ENCODE data around the gene HIPK3.
"Not testable (repeated sequence)": the region's sequence is repeated elsewhere in the genome, so short reads cannot be mapped to it uniquely, and the experiment has no call there.

The HIPK3 gene

DNA sequence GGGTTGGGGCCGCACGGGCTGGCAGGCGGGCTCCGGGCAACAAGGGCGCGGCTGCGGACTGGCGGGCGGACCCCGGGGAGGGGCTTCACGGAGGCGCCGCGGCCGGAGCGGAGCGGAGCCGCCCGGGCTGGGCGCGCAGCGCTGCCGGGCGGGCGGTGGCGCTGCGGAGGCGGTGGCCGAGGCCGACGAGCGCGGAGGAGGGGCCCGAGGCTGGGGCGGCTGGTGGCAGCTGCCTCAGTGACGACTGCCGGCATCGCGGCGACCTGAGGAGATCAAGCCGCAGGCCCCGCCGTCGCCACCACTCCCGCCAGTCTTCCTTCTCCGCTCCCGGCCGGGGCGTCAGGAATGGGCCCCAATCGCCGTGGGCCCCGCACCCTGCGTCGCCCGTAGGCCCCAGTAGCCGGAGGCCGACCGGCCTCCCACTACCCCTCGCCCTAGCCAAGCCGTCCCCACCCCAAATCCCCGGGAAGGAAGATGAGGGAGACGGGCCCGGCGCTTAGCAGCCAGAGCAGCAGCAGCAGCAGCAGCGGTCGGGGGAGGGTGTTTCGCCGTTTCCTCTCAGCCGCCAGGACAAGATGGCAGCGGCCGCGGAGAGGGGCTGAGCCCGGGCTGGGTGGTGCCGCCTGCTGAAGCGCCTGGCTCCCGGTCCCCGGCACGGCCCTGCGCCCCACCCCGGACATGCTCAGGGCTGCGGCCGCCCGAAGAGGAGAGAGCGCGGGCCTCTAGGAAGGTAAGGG, at the start of gene HIPK3:
Gene HIPK3, plus strand, starts transcription at position 222 of the 737 bp plus-strand sequence.
- DNase-seq (ENCODE audit: low read depth in 1 of 2, low spot score in 1 of 2): peak; percentile 56 to 61

DNA sequence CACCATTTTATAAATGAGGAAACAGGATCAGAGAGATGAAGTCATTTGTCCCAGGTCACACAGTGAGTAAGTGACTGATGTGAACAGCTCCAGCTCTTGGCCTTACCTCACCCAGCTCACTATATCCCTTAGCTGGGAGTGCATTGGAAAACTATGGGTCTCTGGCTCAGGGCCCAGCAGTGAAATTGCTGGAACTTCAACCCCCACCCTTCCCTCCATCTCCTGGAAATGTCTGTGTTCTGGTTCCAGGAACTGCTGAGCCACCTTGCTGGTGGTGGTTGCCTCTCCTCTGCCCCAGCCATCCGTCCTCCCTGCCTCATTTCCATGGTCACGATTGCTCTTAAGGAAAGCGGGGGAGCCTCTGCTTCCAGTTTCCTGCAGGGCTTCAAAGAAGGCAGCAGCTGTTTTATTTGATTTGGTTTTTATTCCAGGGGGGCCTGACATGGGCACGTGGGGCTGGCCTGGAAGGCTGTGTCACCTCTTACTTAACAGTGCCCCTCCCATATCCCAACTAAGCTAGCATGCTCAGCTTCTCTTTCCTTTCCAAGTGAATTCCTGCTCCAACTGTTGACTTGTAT, 49.7 kb upstream of the HIPK3 start:
- DNase-seq (ENCODE audit: low read depth in 1 of 2, low spot score in 1 of 2): no peak

DNA sequence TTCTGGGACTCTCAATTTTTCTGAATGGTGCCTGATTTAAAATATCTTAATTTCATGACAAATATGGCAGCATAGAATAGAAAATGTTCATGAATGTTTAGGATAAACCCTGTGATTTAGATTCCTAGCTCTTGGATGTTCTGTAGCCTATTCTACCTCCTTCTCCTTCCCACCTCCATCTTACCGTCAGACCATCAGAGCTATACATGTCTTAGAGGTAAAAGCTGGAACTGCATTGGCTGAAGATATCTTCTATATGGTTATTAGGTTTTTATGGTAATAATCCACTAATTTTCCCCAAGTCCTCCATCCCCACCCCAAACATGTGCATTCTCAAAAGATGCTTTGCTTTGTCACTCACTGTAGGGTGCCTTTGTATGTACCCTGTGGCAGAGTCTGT, 49.0 kb upstream of the HIPK3 start:
- DNase-seq (ENCODE audit: low read depth in 1 of 2, low spot score in 1 of 2): no peak

DNA sequence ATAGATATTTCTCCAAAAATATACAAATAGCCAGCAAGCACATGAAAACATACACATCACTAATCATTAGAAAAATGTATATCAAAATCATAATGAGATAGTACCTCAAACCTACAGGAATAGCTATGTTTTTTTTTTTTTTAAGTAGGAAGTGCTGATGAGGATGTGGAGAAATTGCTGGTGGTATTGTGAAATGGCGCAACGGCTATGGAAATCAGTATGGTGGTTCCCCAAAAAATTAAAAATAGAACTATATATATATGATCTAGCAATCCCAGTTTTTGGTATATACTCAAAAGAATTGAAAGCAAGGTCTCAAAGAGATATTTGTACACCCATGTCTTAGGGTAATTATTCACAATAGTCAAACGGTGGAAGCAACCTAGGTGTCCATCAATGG, 46.0 kb upstream of the HIPK3 start:
- no peak for DNase-seq (ENCODE audit: low read depth in 1 of 2, low spot score in 1 of 2)

- no peak for DNase-seq (ENCODE audit: low read depth in 1 of 2, low spot score in 1 of 2)
Measured at GRCh38 chr11:33211580-33211979, 45.6 kb upstream of the HIPK3 start.

DNA sequence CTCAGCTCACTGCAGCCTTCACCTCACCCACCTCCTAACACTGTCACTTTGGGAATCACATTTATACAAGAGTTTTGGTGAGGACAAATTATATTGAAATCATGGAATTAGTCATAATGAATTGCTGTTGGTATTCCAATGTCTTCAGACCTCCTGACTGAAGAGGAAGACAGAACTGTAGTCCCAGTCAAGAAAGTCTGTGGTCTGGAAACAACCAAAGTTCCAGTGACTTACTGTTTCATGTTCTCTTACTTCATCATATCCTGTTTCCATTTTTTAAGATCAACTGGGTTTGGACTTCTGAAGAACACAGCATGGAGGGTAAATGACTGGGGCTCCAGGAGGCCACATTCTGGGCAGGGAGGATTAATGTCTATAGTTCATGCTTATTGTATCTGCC, 43.0 kb upstream of the HIPK3 start:
- DNase-seq (ENCODE audit: low read depth in 1 of 2, low spot score in 1 of 2): no peak

GRCh38 chr11:33214767-33215166, 42.4 kb upstream of the HIPK3 start:
- no peak for DNase-seq (ENCODE audit: low read depth in 1 of 2, low spot score in 1 of 2)

- not testable (repeated sequence) for DNase-seq (ENCODE audit: low read depth in 1 of 2, low spot score in 1 of 2)
Measured at GRCh38 chr11:33216676-33217075, 40.5 kb upstream of the HIPK3 start.

- no peak for DNase-seq (ENCODE audit: low read depth in 1 of 2, low spot score in 1 of 2)
Measured at GRCh38 chr11:33222052-33222750, 35.0 kb upstream of the HIPK3 start.

DNA sequence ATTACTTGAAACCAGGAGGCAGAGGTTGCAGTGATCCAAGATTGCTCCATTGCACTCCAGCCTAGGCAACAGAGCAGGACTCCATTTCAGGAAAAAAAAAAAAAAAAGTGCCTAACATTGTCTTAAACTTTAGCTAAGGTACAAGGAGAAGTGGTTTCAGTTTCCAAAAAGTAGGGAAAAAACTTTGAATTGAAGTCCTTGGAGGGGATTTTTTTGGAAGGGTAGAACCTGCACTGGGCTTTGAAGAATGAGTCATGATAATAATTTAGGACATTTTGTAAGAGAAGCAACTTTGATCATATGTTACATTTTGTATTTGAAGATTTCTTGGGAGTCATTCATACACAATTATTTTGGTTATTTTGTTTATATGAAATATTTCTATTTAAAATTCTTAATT, 31.8 kb upstream of the HIPK3 start:
- DNase-seq (ENCODE audit: low read depth in 1 of 2, low spot score in 1 of 2): no peak

- DNase-seq (ENCODE audit: low read depth in 1 of 2, low spot score in 1 of 2): no peak
Measured at GRCh38 chr11:33227578-33228261, 29.5 kb upstream of the HIPK3 start.

DNA sequence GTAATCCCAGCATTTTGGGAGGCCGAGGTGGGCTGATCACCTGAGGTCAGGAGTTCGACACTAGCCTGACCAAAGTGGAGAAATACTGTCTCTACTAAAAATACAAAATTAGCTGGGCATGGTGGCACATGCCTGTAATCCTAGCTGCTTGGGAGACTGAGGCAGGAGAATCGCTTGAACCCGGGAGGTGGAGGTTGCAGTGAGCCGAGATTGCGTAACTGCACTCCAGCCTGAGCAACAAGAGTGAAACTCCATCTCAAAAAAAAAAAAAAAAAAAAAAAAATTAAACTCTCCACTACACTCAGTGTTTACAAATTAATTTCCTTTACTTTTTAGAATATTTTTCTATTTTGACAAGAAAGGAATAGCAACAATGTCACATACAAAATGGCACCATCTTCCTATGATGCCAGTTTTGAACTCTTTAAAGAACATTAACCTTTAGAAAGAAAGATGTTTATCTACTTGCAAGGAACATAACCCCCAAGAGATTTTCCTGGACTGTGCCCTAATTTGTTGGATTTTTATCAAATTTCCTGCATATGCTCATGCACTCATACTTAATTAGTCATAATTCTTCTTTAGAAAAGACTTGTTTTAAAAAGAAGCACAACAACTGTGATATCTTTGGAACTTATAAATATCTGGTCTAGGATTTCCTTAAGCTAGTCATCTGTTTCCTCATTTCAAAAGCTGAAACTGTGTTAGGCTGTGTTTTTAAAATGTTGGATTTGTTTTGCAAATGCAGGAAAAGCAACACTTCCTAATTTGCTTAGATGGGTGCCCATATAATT, 22.6 kb upstream of the HIPK3 start:
- no peak for DNase-seq (ENCODE audit: low read depth in 1 of 2, low spot score in 1 of 2)

GRCh38 chr11:33237039-33237597, 20.1 kb upstream of the HIPK3 start:
- DNase-seq (ENCODE audit: low read depth in 1 of 2, low spot score in 1 of 2): no peak

GRCh38 chr11:33242575-33242974, 14.6 kb upstream of the HIPK3 start:
- no peak for DNase-seq (ENCODE audit: low read depth in 1 of 2, low spot score in 1 of 2)

DNA sequence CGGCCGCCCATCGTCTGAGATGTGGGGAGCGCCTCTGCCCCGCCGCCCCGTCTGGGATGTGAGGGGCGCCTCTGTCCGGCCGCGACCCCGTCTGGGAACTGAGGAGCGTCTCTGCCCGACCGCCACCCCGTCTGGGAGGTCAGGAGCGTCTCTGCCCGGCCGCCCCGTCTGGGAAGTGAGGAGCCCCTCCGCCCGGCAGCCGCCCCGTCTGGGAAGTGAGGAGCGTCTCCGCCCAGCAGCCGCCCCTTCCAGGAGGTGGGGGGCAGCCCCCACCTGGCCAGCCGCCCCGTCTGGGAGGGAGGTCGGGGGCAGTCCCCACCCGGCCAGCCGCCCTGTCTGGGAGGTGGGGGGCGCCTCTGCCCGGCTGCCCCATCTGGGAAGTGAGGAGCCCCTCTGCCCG, 13.5 kb upstream of the HIPK3 start:
- not testable (repeated sequence) for DNase-seq (ENCODE audit: low read depth in 1 of 2, low spot score in 1 of 2)

- no peak for DNase-seq (ENCODE audit: low read depth in 1 of 2, low spot score in 1 of 2)
Measured at GRCh38 chr11:33248416-33248971, 8.7 kb upstream of the HIPK3 start.

DNA sequence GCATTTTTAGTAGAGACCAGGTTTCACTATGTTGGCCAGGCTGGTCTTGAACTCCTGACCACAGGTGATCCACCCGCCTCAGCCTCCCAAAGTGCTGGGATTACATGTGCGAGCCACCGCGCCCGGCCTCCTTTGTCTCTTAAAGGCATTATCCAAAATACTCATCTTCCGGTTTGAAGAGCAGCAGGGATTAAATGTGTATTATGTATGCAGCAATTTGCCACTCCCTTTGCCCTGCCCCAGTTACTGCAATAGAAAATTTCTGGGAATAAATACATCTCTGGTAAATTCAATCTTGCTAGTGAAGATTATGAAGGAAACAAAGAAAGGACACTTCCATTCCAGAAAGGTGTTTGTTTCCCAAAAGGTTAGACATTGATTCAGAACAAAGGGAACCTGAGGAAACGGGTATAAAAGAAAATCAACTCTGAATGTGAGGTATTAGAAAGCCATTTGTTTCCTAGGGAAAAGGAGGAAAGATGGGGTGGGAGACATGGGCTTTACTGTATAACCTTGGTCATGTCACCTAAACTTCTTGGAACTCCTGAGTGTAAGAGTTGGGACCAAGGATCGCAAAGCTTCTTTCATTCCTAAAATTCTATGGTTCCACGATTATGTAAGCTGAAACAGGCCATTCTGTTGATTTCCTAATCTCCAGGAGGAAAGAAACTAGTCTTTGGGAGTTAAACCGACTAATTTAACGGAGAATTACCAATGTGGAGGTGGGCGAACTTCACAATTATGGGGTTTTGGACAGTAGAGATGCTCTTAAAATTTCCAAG, 959 bp upstream of the HIPK3 start:
- no peak for DNase-seq (ENCODE audit: low read depth in 1 of 2, low spot score in 1 of 2)

GRCh38 chr11:33256813-33257159, 395 bp upstream of the HIPK3 start:
- DNase-seq (ENCODE audit: low read depth in 1 of 2, low spot score in 1 of 2): no peak

- DNase-seq (ENCODE audit: low read depth in 1 of 2, low spot score in 1 of 2): peak; percentile 40 to 60
Measured at GRCh38 chr11:33257897-33258630, 883 bp downstream of the HIPK3 start.
